PC-3 (cell line): ENCODE measurements around the gene GLB1L. TPM values are rescaled to one million over a fixed set of nuclear protein-coding genes. Genes with fewer than 3 reads are reported as not detected.
A peak's percentile ranks its signal among the peaks of the same experiment; 100 is the strongest.

Experiments
- ATAC-seq: fragments of 200-7000 bp; cut with Tn5 transposase; 2 replicates; pipeline ENCODE4 v1.9.1; 2020; ENCODE audit warnings: mild to moderate bottlenecking, moderate library complexity
- BruUV-seq: library from RNA; stranded (reverse); fragments of 400-500 nt; replicated peaks from 2 replicates; lab custom pipeline; 2021; lab: Mats Ljungman, UMichigan
- CTCF ChIA-PET: fragments of 300-600 bp; sonication (Branson Sonifier 250); formaldehyde crosslinking; loops from one replicate; lab custom pipeline; 2022; ENCODE audit warnings: antibody characterized with exemption; lab: Charles Lee
- POLR2A ChIA-PET: fragments of 300-600 bp; sonication (Branson Sonifier 250); formaldehyde crosslinking; loops from one replicate; lab custom pipeline; 2022; ENCODE audit warnings: antibody characterized with exemption; ENCODE audit not compliant: unreplicated experiment; lab: Charles Lee
- DNase-seq: peaks from one replicate; pipeline ENCODE4 v3.0.0-alpha.2; 2015
- H2AFZ ChIP-seq: fragments of 300-600 bp; sonication (generic); 2 replicates; pipeline ENCODE4 v1.6.0; 2016; ENCODE audit warnings: antibody characterized with exemption, low read length
- H3F3A ChIP-seq: fragments of 300-600 bp; sonication (generic); one replicate; pipeline ENCODE4 v1.6.0; 2017; ENCODE audit warnings: antibody characterized with exemption, low read length, control low read depth, mild to moderate bottlenecking; ENCODE audit not compliant: unreplicated experiment
- H3K27ac ChIP-seq: fragments of 300-600 bp; sonication (generic); 2 replicates; pipeline ENCODE4 v1.5.1; 2016; ENCODE audit warnings: mild to moderate bottlenecking, low read length
- H3K27me3 ChIP-seq: fragments of 300-600 bp; sonication (generic); 2 replicates; pipeline ENCODE4 v1.6.1; 2016; ENCODE audit warnings: low read length, mixed read lengths
- H3K36me3 ChIP-seq: fragments of 300-600 bp; sonication (generic); 2 replicates; pipeline ENCODE4 v1.6.1; 2016; ENCODE audit warnings: low read depth, mixed run types, low read length, mixed read lengths
- H3K4me1 ChIP-seq: fragments of 300-600 bp; sonication (generic); 2 replicates; pipeline ENCODE4 v1.5.1; 2016; ENCODE audit warnings: low read length; ENCODE audit not compliant: insufficient read depth
- H3K4me2 ChIP-seq: fragments of 300-600 bp; sonication (generic); 2 replicates; pipeline ENCODE4 v1.6.0; 2016; ENCODE audit warnings: low read length
- H3K4me3 ChIP-seq: fragments of 300-600 bp; sonication (generic); 2 replicates; pipeline ENCODE4 v1.5.1; 2016; ENCODE audit warnings: mild to moderate bottlenecking, low read length, mixed read lengths
- H3K79me2 ChIP-seq: fragments of 300-600 bp; sonication (generic); 2 replicates; pipeline ENCODE4 v1.6.1; 2017; ENCODE audit warnings: low read length, mixed read lengths
- H3K9ac ChIP-seq: fragments of 300-600 bp; sonication (generic); 2 replicates; pipeline ENCODE4 v1.6.0; 2016; ENCODE audit warnings: mild to moderate bottlenecking, low read length
- H3K9me2 ChIP-seq: fragments of 300-600 bp; sonication (generic); replicated peaks from 2 replicates; pipeline ENCODE4 v1.6.1; 2016; ENCODE audit warnings: mixed run types, low read length, mixed read lengths
- H3K9me3 ChIP-seq: fragments of 300-600 bp; sonication (generic); 2 replicates; pipeline ENCODE4 v1.6.1; 2016; ENCODE audit warnings: low read length, mixed read lengths
- H4K20me1 ChIP-seq: fragments of 300-600 bp; sonication (generic); 2 replicates; pipeline ENCODE4 v1.6.1; 2016; ENCODE audit warnings: low read length, mixed read lengths
- EZH2 ChIP-seq: fragments of 300-600 bp; sonication (generic); IDR thresholded peaks from one replicate; pipeline ENCODE4 v1.6.1; 2017; ENCODE audit warnings: antibody characterized with exemption, mild to moderate bottlenecking, low read length; ENCODE audit not compliant: unreplicated experiment
- EZH2phosphoT487 ChIP-seq: fragments of 300-600 bp; sonication (generic); IDR thresholded peaks from 2 replicates; pipeline ENCODE4 v1.6.1; 2018; ENCODE audit warnings: mild to moderate bottlenecking, antibody characterized with exemption, low read length, borderline replicate concordance
- intact Hi-C: fragments of 100-400 bp; cut with micrococcal nuclease; formaldehyde crosslinking; loops from 2 replicates; pipeline ENCODE4 v1.9.0; 2023
- total RNA-seq: library from RNA; depleted of rRNA; stranded (reverse); fragments of >200 nt; gene quantifications from 2 replicates; pipeline ENCODE4 v1.2.3, GENCODE V29; 2014
- TF ChIP-seq, protein P1 (sequence below): fragments of 300-600 bp; sonication (generic); conservative IDR thresholded peaks from 2 replicates; pipeline ENCODE4 v1.5.1; 2017; ENCODE audit warnings: antibody characterized with exemption, low read depth, mild to moderate bottlenecking, low read length

Gene GLB1L
- total RNA-seq, 1 experiment from 2014 or later: 6.0 TPM

DNA sequence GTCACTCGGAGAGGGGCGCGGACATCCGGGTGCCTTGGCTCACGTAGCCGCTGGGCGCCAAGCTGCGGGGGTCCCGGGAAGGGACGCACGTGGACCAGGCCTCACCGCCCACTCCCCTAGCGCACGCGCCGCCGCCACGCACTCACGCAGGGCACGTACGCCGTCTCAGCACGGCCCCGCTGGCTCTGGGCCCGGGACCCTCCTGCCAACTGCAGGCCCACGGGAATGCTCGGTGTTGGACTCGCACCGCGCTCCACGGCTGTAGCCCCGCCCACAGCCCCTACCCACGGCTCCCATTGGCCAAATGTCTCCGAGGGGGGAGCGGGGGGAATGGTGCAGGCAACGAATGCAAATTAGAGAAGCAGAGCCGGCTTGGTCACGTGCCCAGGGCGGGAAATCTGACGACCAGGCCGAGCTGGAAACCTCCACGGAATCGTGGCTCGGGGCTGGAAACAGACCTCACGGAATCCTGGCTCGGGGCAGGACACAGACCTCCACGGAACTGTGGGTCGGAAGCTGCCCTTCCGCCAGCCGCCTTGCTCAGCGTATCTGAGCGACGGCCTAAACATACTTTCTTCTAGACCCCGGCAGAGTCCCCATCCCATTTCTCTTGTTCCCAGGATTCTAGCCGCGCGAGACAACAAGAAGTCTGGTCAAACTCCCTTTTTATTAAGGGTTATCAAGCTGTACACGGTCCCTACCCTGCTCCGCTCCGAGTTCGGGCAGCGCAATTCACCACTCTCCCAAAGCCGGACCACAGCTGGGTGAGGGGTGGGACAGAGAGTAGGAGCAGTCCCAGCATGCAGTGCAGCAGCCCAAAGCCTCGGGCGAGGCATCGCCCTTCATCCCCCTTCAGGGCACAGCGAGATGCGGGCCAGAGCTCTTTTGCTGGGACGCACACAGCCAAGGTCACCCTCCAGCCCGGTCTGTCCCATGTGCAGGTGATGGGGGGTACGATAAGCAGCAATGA, 26.2 kb downstream of the GLB1L start, which contains the start of gene ABCB6:
Gene ABCB6 (minus strand): TSS at position 227 of the 970 bp plus-strand sequence. CDS start 285 bp downstream, outside the sequence.
- Histone ChIP-seq H3K27me3 (no peaks in the 10 kb centered on the region), H3K9me3 (no peaks in the 10 kb centered on the region), H3K4me2 (peak within 1 kb of the TSS; percentile 96), H3K9ac (peak within 1 kb of the TSS; percentile 69), H3K9me2 (no peaks in the 10 kb centered on the region), H3K4me1 (peaks cover 19% of the 10 kb centered on the region), H3K27ac (peak within 1 kb of the TSS; percentile 77), H4K20me1 (no peaks in the 10 kb centered on the region), H2AFZ (peak within 1 kb of the TSS; percentile 77), H3K4me3 (peak within 1 kb of the TSS; percentile 69), H3K79me2 (peaks cover 8% of the 10 kb centered on the region; the same call in 1 of the 2 replicates), H3F3A (peaks cover 3% of the 10 kb centered on the region), H3K36me3 (peaks cover 11% of the 10 kb centered on the region)
- ATAC-seq (peak; percentile 66), DNase-seq (peak; percentile 83)
- POLR2A ChIA-PET: interaction anchor here (0.6 kb wide), 1 partner anchor 42 kb away, joined by 3 read pairs; the partner anchor contains the start of gene CNPPD1
- CTCF ChIA-PET: no interaction called here
- TF ChIP-seq EZH2 (no peak), EZH2phosphoT487 (no peak)
- TF ChIP-seq, protein P1, sequence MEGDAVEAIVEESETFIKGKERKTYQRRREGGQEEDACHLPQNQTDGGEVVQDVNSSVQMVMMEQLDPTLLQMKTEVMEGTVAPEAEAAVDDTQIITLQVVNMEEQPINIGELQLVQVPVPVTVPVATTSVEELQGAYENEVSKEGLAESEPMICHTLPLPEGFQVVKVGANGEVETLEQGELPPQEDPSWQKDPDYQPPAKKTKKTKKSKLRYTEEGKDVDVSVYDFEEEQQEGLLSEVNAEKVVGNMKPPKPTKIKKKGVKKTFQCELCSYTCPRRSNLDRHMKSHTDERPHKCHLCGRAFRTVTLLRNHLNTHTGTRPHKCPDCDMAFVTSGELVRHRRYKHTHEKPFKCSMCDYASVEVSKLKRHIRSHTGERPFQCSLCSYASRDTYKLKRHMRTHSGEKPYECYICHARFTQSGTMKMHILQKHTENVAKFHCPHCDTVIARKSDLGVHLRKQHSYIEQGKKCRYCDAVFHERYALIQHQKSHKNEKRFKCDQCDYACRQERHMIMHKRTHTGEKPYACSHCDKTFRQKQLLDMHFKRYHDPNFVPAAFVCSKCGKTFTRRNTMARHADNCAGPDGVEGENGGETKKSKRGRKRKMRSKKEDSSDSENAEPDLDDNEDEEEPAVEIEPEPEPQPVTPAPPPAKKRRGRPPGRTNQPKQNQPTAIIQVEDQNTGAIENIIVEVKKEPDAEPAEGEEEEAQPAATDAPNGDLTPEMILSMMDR: no peak
- no TSS peak for BruUV-seq
- intact Hi-C loops: loop anchor here (1.0 to 2.0 kb wide), 3 partner anchors 30 to 76 kb away; partner anchors contain the start of gene DNAJB2

DNA sequence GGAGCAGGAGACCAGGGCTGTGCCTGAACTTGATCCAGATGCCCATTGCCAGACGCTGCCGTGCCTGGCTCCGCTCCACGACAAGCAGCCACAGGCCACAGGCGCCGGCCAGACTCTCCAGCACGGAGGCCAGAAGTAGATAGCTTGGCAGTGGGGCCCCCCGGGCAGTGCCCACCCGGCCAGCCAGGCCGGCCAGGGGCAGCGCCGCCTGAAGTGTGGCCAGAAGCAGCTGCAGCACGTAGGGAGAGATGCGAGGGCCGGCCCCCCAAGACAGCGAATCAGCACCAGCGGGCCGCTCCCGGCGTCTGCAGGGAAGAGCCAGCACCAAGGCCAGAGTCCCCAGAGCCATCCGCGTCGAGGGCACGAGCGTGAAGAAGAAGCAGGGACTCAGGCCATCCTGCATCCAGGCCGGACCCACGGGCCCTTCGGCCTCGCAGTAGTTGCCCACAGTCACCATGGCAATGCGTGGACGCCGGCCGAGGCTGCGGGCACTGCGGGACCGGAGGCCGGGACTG, 27.0 kb downstream of the GLB1L start:
- POLR2A ChIA-PET: interaction anchor here (0.6 to 1.0 kb wide), 3 partner anchors 26 to 42 kb away, joined by 3 to 23 read pairs (median 3); partner anchors contain the start of gene CNPPD1
- Histone ChIP-seq H2AFZ (peak overlapping the region; percentile 77), H3K9me3 (no peaks in the 10 kb centered on the region), H3K4me3 (peak overlapping the region; percentile 69), H4K20me1 (no peaks in the 10 kb centered on the region), H3K27ac (peak overlapping the region; percentile 77), H3K4me1 (peaks cover 19% of the 10 kb centered on the region), H3K9me2 (no peaks in the 10 kb centered on the region), H3K79me2 (peaks cover 8% of the 10 kb centered on the region; the same call in 1 of the 2 replicates), H3K36me3 (peaks cover 4% of the 10 kb centered on the region), H3F3A (peaks cover 3% of the 10 kb centered on the region), H3K27me3 (no peaks in the 10 kb centered on the region), H3K4me2 (peak overlapping the region; percentile 96), H3K9ac (peak overlapping the region; percentile 69)
- peak; percentile 57 for DNase-seq
- intact Hi-C loops: loop anchor here (1.0 to 2.0 kb wide), 3 partner anchors 31 to 77 kb away; partner anchors contain the start of gene DNAJB2
- CTCF ChIA-PET: interaction anchor here (0.7 kb wide), 1 partner anchor 223 kb away, joined by 4 read pairs; no protein-coding TSS in a partner anchor
- TF ChIP-seq, protein P1: no peak; the same call in 1 of the 2 replicates
- TF ChIP-seq EZH2: no peak
- TF ChIP-seq EZH2phosphoT487: no peak
- BruUV-seq: TSS peak; percentile 70
- ATAC-seq: peak; percentile 68
